ENCODE measurements around the gene ARHGEF3.

Gene ARHGEF3

GRCh38 chr3:56795097-56795828, 6.5 kb downstream of the ARHGEF3 start:
- DNase-seq, result no peak

GRCh38 chr3:56792193-56792592, 9.6 kb downstream of the ARHGEF3 start:
- no peak for DNase-seq

GRCh38 chr3:56790016-56790821, 11.5 kb downstream of the ARHGEF3 start:
- no peak for DNase-seq

GRCh38 chr3:56789076-56789475, 12.7 kb downstream of the ARHGEF3 start:
- no peak for DNase-seq

GRCh38 chr3:56788521-56788920, 13.2 kb downstream of the ARHGEF3 start:
- DNase-seq, result no peak

- DNase-seq, result no peak
Observed at GRCh38 chr3:56787784-56788256, 13.9 kb downstream of the ARHGEF3 start.

- no peak for DNase-seq
Observed at GRCh38 chr3:56787258-56787775, 14.4 kb downstream of the ARHGEF3 start.

GRCh38 chr3:56785499-56785898, 16.2 kb downstream of the ARHGEF3 start:
- DNase-seq, result no peak

GRCh38 chr3:56784448-56785001, 17.2 kb downstream of the ARHGEF3 start:
- DNase-seq, result no peak

- DNase-seq, result no peak
Observed at GRCh38 chr3:56783644-56784447, 17.9 kb downstream of the ARHGEF3 start.

- DNase-seq, result no peak
Observed at GRCh38 chr3:56782906-56783305, 18.8 kb downstream of the ARHGEF3 start.

GRCh38 chr3:56782215-56782614, 19.5 kb downstream of the ARHGEF3 start:
- DNase-seq, result no peak

GRCh38 chr3:56781762-56782161, 20.0 kb downstream of the ARHGEF3 start:
- no peak for DNase-seq

GRCh38 chr3:56780936-56781335, 20.8 kb downstream of the ARHGEF3 start:
- DNase-seq, result no peak

GRCh38 chr3:56778893-56779292, 22.9 kb downstream of the ARHGEF3 start:
- no peak for DNase-seq

GRCh38 chr3:56776556-56776950, 25.2 kb downstream of the ARHGEF3 start:
- no peak for DNase-seq

- no peak for DNase-seq
Observed at GRCh38 chr3:56775838-56776555, 25.8 kb downstream of the ARHGEF3 start.

- no peak for DNase-seq
Observed at GRCh38 chr3:56775445-56775837, 26.3 kb downstream of the ARHGEF3 start.

GRCh38 chr3:56773986-56774385, 27.8 kb downstream of the ARHGEF3 start:
- no peak for DNase-seq

- DNase-seq, result no peak
Observed at GRCh38 chr3:56772952-56773938, 28.5 kb downstream of the ARHGEF3 start.

- DNase-seq, result no peak
Observed at GRCh38 chr3:56771376-56771775, 30.4 kb downstream of the ARHGEF3 start.
